CD4-positive, alpha-beta T cell treated with Interleukin-6 for 4 hours (primary cell): ENCODE measurements around the gene FBP1.
"Not testable (repeated sequence)": the region's sequence is repeated elsewhere in the genome, so short reads cannot be mapped to it uniquely, and the experiment has no call there.

Experiments used
- DNase-seq: peaks from one replicate; pipeline ENCODE4 v3.0.0-alpha.2; 2020; ENCODE audit warnings: mixed read lengths

Gene FBP1

GRCh38 chr9:94611638-94612068, 27.7 kb downstream of the FBP1 start:
- DNase-seq, result no peak

- no peak for DNase-seq
These were observed 29.1 kb downstream of the FBP1 start for GRCh38 chr9:94610181-94610606.

- no peak for DNase-seq
These were observed 32.0 kb downstream of the FBP1 start for GRCh38 chr9:94607423-94607691.

GRCh38 chr9:94606646-94607422, 32.5 kb downstream of the FBP1 start:
- no peak for DNase-seq

- DNase-seq, result peak; percentile 62
These were observed 35.8 kb downstream of the FBP1 start for GRCh38 chr9:94603259-94604160.

- DNase-seq, result no peak
These were observed 36.7 kb downstream of the FBP1 start for GRCh38 chr9:94602666-94603065.

GRCh38 chr9:94600715-94601114, 38.6 kb downstream of the FBP1 start:
- no peak for DNase-seq

GRCh38 chr9:94600258-94600657, 39.1 kb downstream of the FBP1 start:
- DNase-seq, result no peak

- no peak for DNase-seq
These were observed 40.2 kb downstream of the FBP1 start for GRCh38 chr9:94599102-94599501.

- DNase-seq, result no peak
These were observed 45.6 kb downstream of the FBP1 start, which contains the start of gene FBP2 for GRCh38 chr9:94593459-94594345. Gene FBP2 (minus strand): TSS chr9:94593824. CDS start chr9:94593726, 98 bp downstream.

GRCh38 chr9:94592683-94593082, 46.6 kb downstream of the FBP1 start:
- not testable (repeated sequence) for DNase-seq

- DNase-seq, result no peak
These were observed 47.4 kb downstream of the FBP1 start for GRCh38 chr9:94591876-94592275.

- not testable (repeated sequence) for DNase-seq
These were observed 48.2 kb downstream of the FBP1 start for GRCh38 chr9:94591046-94591545.

GRCh38 chr9:94588681-94589080, 50.6 kb downstream of the FBP1 start:
- DNase-seq, result no peak

- DNase-seq, result no peak
These were observed 52.5 kb downstream of the FBP1 start for GRCh38 chr9:94586814-94587213.

- no peak for DNase-seq
These were observed 53.0 kb downstream of the FBP1 start for GRCh38 chr9:94586316-94586715.

- peak; percentile 4 for DNase-seq
These were observed 54.8 kb downstream of the FBP1 start for GRCh38 chr9:94584555-94584954.

GRCh38 chr9:94581728-94582127, 57.6 kb downstream of the FBP1 start:
- DNase-seq, result no peak

- DNase-seq, result no peak
These were observed 61.7 kb downstream of the FBP1 start for GRCh38 chr9:94577571-94577970.

GRCh38 chr9:94577036-94577435, 62.3 kb downstream of the FBP1 start:
- no peak for DNase-seq

- no peak for DNase-seq
These were observed 63.2 kb downstream of the FBP1 start for GRCh38 chr9:94576131-94576530.

GRCh38 chr9:94568972-94569712, 70.2 kb downstream of the FBP1 start:
- DNase-seq, result no peak
